Measurements from ENCODE around the gene PISD. TPM values are rescaled to one million over a fixed set of nuclear protein-coding genes. Genes with fewer than 3 reads are reported as not detected.

The PISD gene
- total and polyA plus RNA-seq, 2 of the 8 experiments (the other 6 are each of a cell fraction or from before 2014, with no cell fraction given) = 47.8 to 48.2 TPM

GRCh38 chr22:31637447-31637890 is 24.5 kb downstream of the PISD start:
- 91% methylated on average over 10 of the region's 10 CpGs; no CpG with 5 or more reads in 1 of the 2 experiments for WGBS, 2 experiments (ENCODE audit: extremely low coverage in 1 of 2, insufficient coverage in 1 of 2, insufficient read length in 1 of 2, insufficient replicate concordance in 2 of 2, low coverage in 1 of 2, low lambda C conversion rate in 2 of 2, missing lambda C conversion rate in 1 of 2)
- Histone ChIP-seq H2BK5ac (ENCODE audit: low read depth, low read length) (no peak overlapping the region), H3K14ac (ENCODE audit: insufficient read length) (no peak overlapping the region), H3K23me2 (ENCODE audit: low read depth, low read length) (no peaks in the 10 kb centered on the region), H3K79me2 (ENCODE audit: control insufficient read depth in 1 of 2, insufficient read depth in 2 of 2, low read length in 2 of 2) (peaks cover 2 to 50% of the 10 kb centered on the region in 2 experiments; a peak in 3 of 4 replicates), H2BK12ac (ENCODE audit: low read depth, low read length) (no peak overlapping the region), H3K27ac (ENCODE audit: low read depth, low read length) (no peak overlapping the region), H3K4me3 (ENCODE audit: extremely low read depth in 1 of 4, insufficient read depth in 2 of 4, low read depth in 3 of 4, low read length in 4 of 4) (no peak overlapping the region), H3K9me3 (ENCODE audit: insufficient read depth in 2 of 2, low read depth in 1 of 2, low read length in 1 of 2) (no peaks in the 10 kb centered on the region), H2BK20ac (ENCODE audit: low read length) (no peak overlapping the region), H2AK5ac (ENCODE audit: low read depth, low read length) (no peak overlapping the region), H4K20me1 (replicated peaks in 1 of 2; ENCODE audit: control insufficient read depth in 1 of 2, insufficient read depth in 2 of 2, low read length in 2 of 2) (peaks cover 6 to 16% of the 10 kb centered on the region in 2 experiments), H3K4ac (replicated peaks; ENCODE audit: insufficient read length, low read depth, low read length) (no peak overlapping the region), H3K4me2 (ENCODE audit: insufficient read depth in 1 of 2, low read depth in 2 of 2, low read length in 2 of 2) (no peak overlapping the region), H4K5ac (ENCODE audit: insufficient read length, low read depth, low read length) (no peak overlapping the region), H2BK120ac (replicated peaks; ENCODE audit: low read depth, low read length) (no peak overlapping the region), H3K9ac (replicated peaks in 1 of 4; ENCODE audit: extremely low read depth in 1 of 4, low read depth in 3 of 4, low read length in 3 of 4) (no peak overlapping the region), H4K91ac (replicated peaks; ENCODE audit: insufficient read length, low read length) (no peak overlapping the region), H3K4me1 (replicated peaks in 1 of 4; ENCODE audit: control insufficient read depth in 3 of 4, insufficient read depth in 4 of 4, low read length in 3 of 4) (peaks cover 0 to 2% (median 0%) of the 10 kb centered on the region in 4 experiments; a peak in 1 of 7 replicates), H3K79me1 (ENCODE audit: low read depth, low read length) (peaks cover 9% of the 10 kb centered on the region; the same call in 1 of the 2 replicates), H3K56ac (replicated peaks; ENCODE audit: insufficient read length, low read depth, low read length) (no peak overlapping the region), H2AFZ (ENCODE audit: low read length) (no peak overlapping the region), H3K27me3 (replicated peaks in 1 of 4; ENCODE audit: control insufficient read depth in 3 of 4, extremely low read depth in 1 of 4, insufficient read depth in 3 of 4, low read length in 3 of 4) (no peaks in the 10 kb centered on the region), H4K8ac (ENCODE audit: extremely low read depth, insufficient read depth, low read length) (no peak overlapping the region), H3K23ac (ENCODE audit: insufficient read length) (no peak overlapping the region), H2BK15ac (ENCODE audit: low read length) (no peak overlapping the region), H3K18ac (ENCODE audit: extremely low read depth, low read length) (no peak overlapping the region), H3K36me3 (ENCODE audit: control insufficient read depth in 2 of 4, insufficient read depth in 4 of 4, low read length in 3 of 4) (peaks cover 0 to 3% (median 1%) of the 10 kb centered on the region in 4 experiments; a peak in 2 of 8 replicates)
- CTCF ChIA-PET (ENCODE audit: partially characterized antibody) = interaction anchor here (0.8 to 9.3 kb wide), 4 partner anchors 10 to 186 kb away, joined by 3 to 105 read pairs (median 6); no protein-coding TSS in a partner anchor
- POLR2A ChIA-PET (ENCODE audit: partially characterized antibody) = interaction anchor here (1.0 to 1.5 kb wide), 3 partner anchors 10 to 291 kb away, joined by 3 to 6 read pairs (median 4); partner anchors contain the start of genes PATZ1 and PISD
- FAIRE-seq (no peak), DNase-seq (ENCODE audit: low read depth in 1 of 2, low spot score in 2 of 2) (no peak)
- no peak for TF ChIP-seq RAD21 (IDR thresholded peaks at IDR 0.05 in 1 of 2, conservative IDR thresholded peaks at IDR 0.05 in 1 of 2; ENCODE audit: low read depth in 2 of 2, low read length in 2 of 2)

Measured in H1 (cell line).